MCF 10A (cell line): ENCODE data around the gene MFSD12. TPM values are rescaled to one million over a fixed set of nuclear protein-coding genes. Genes with fewer than 3 reads are reported as not detected.
A peak's percentile ranks its signal among the peaks of the same experiment; 100 is the strongest.

Experiments
- Bru-seq: library from RNA; stranded (reverse); fragments of 400-500 nt; gene quantifications from one replicate; lab custom pipeline; 2021; lab: Mats Ljungman, UMichigan
- BruChase-seq, 2 experiments: library from RNA; stranded (reverse); fragments of 400-500 nt; gene quantifications; one replicate each; lab custom pipeline; 2021; lab: Mats Ljungman, UMichigan
- BruUV-seq: library from RNA; stranded (reverse); fragments of 400-500 nt; replicated peaks from 2 replicates; lab custom pipeline; 2021; lab: Mats Ljungman, UMichigan
- CTCF ChIA-PET: fragments of 300-600 bp; sonication (Branson Sonifier 250); formaldehyde crosslinking; extraction: SDS; loops from one replicate; lab custom pipeline; 2021; ENCODE audit warnings: antibody characterized with exemption, inconsistent platforms; lab: Yijun Ruan, JAX
- POLR2A ChIA-PET: fragments of 300-600, 350-650 bp; sonication (Branson Sonifier 250); formaldehyde crosslinking; extraction: SDS; loops from one replicate; lab custom pipeline; 2020; ENCODE audit warnings: antibody characterized with exemption, inconsistent platforms; lab: Yijun Ruan, JAX
- DNase-seq: peaks from one replicate; pipeline ENCODE4 v3.0.0-alpha.2; 2018; ENCODE audit not compliant: unreplicated experiment
- H3K27ac Mint-ChIP-seq: one replicate; pipeline ENCODE4 v1.8.0; 2022; ENCODE audit warnings: mild to moderate bottlenecking, low read depth, mixed read lengths; ENCODE audit not compliant: unreplicated experiment
- H3K27me3 Mint-ChIP-seq: one replicate; pipeline ENCODE4 v1.8.0; 2022; ENCODE audit warnings: mixed read lengths; ENCODE audit not compliant: insufficient read depth, unreplicated experiment
- H3K36me3 Mint-ChIP-seq: one replicate; pipeline ENCODE4 v1.8.0; 2022; ENCODE audit warnings: mild to moderate bottlenecking, moderate library complexity, mixed read lengths; ENCODE audit not compliant: insufficient read depth, unreplicated experiment
- H3K4me1 Mint-ChIP-seq: one replicate; pipeline ENCODE4 v1.8.0; 2022; ENCODE audit warnings: mixed read lengths; ENCODE audit not compliant: insufficient read depth, unreplicated experiment
- H3K4me3 Mint-ChIP-seq: one replicate; pipeline ENCODE4 v1.8.0; 2022; ENCODE audit warnings: mild to moderate bottlenecking, moderate library complexity, mixed read lengths; ENCODE audit not compliant: unreplicated experiment
- H3K9me3 Mint-ChIP-seq: one replicate; pipeline ENCODE4 v1.8.0; 2022; ENCODE audit warnings: mixed read lengths; ENCODE audit not compliant: unreplicated experiment
- intact Hi-C: fragments of 100-400 bp; cut with micrococcal nuclease; formaldehyde crosslinking; loops from 2 replicates; pipeline ENCODE4 v1.14.1; 2022
- long read RNA-seq: library from polyadenylated mRNA; stranded (forward); transcript quantifications from one replicate; pipeline ENCODE4 v2.0.0, GENCODE V29; 2022
- total RNA-seq: library from RNA; stranded (reverse); gene quantifications from 2 replicates; pipeline ENCODE4 v1.2.3, GENCODE V29; 2022
- TF ChIP-seq, protein P1 (sequence below): fragments of 200-600 bp; IDR thresholded peaks from one replicate; pipeline ENCODE4 v1.8.0; 2022; ENCODE audit warnings: antibody characterized with exemption, mild to moderate bottlenecking; ENCODE audit not compliant: unreplicated experiment

MFSD12 gene
- 77.5 and 79.4 TPM in 2 replicates for total RNA-seq
- percentile 52 among the genes with signal in this experiment for Bru-seq, nascent RNA
- percentile 63 among the genes with signal in this experiment for BruChase-seq, experiment 1, labeled RNA remaining after a 6-hour chase
- BruChase-seq, experiment 2, labeled RNA remaining after a 2-hour chase: percentile 59 among the genes with signal in this experiment
- long read RNA-seq, transcript MFSD12-201 (10 exons, 2,124 nt): major isoform, 81 of 110 reads
- long read RNA-seq, partial matches to known transcripts: 6 of 110 reads
- long read RNA-seq, other reads (novel, unspliced or antisense): 22 of 110 reads

DNA sequence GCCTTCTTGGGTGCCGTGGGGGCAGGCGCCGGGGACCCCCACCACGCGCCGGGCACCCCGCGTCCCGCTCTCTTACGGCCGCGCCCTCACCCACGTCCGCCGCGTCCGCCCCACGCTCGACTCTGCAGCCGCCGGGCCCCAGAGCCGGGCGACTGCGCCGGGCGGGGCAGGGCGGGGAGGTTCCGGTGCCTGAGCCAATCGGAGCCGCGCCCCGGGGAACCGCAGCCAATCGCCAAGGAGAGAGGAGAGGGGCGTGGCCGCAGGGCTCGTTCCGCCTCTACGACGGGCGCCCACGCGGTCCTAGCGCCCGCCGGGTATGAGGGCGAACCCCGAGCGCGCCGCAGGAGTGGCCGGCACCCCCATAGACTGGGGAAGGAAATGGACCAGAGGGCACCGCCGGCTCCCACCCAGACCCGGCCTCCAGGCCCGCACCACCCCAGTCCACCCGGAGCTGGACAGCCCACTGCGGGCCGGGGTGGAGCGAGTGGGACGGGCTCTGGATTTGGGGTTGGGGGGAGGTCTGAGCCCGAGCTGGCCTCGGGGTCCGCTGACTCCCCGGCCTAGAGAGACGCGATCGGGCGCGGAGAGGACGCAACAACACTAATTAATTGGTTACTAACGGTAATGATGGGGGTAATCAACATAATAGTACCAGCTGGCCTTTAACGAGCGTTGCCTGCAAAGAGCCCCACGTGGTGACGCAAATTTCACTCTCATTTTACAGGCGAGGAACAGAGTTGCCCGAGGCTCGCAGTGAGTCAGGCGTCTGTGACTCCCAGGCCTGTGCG lies at the start of gene MFSD12:
TSS of gene MFSD12 (minus strand) at position 126 of the 788 bp plus-strand sequence. CDS start 183 bp downstream, outside the sequence.
- no TSS peak for BruUV-seq
- Mint-ChIP-seq H3K27me3 (no peaks in the 10 kb centered on the region), H3K9me3 (no peaks in the 10 kb centered on the region), H3K4me3 (peak within 1 kb of the TSS; percentile 99), H3K27ac (peak within 1 kb of the TSS; percentile 89), H3K36me3 (peaks cover 14% of the 10 kb centered on the region), H3K4me1 (peaks cover 10% of the 10 kb centered on the region)
- intact Hi-C loops: loop anchor here (1.0 to 10.0 kb wide), 2 partner anchors 15 to 147 kb away; partner anchors contain the start of genes HMG20B, PIP5K1C and TJP3
- CTCF ChIA-PET: interaction anchor here (0.6 to 4.6 kb wide), 6 partner anchors 12 to 143 kb away, joined by 3 to 22 read pairs (median 4); partner anchors contain the start of genes DOHH and TEKTIP1
- peak; percentile 96 for DNase-seq
- TF ChIP-seq, protein P1, sequence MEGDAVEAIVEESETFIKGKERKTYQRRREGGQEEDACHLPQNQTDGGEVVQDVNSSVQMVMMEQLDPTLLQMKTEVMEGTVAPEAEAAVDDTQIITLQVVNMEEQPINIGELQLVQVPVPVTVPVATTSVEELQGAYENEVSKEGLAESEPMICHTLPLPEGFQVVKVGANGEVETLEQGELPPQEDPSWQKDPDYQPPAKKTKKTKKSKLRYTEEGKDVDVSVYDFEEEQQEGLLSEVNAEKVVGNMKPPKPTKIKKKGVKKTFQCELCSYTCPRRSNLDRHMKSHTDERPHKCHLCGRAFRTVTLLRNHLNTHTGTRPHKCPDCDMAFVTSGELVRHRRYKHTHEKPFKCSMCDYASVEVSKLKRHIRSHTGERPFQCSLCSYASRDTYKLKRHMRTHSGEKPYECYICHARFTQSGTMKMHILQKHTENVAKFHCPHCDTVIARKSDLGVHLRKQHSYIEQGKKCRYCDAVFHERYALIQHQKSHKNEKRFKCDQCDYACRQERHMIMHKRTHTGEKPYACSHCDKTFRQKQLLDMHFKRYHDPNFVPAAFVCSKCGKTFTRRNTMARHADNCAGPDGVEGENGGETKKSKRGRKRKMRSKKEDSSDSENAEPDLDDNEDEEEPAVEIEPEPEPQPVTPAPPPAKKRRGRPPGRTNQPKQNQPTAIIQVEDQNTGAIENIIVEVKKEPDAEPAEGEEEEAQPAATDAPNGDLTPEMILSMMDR: no peak
- POLR2A ChIA-PET: interaction anchor here (0.7 to 2.4 kb wide), 13 partner anchors 10 to 204 kb away, joined by 3 to 18 read pairs (median 4); partner anchors contain the start of genes APBA3, CACTIN, HMG20B and MRPL54

DNA sequence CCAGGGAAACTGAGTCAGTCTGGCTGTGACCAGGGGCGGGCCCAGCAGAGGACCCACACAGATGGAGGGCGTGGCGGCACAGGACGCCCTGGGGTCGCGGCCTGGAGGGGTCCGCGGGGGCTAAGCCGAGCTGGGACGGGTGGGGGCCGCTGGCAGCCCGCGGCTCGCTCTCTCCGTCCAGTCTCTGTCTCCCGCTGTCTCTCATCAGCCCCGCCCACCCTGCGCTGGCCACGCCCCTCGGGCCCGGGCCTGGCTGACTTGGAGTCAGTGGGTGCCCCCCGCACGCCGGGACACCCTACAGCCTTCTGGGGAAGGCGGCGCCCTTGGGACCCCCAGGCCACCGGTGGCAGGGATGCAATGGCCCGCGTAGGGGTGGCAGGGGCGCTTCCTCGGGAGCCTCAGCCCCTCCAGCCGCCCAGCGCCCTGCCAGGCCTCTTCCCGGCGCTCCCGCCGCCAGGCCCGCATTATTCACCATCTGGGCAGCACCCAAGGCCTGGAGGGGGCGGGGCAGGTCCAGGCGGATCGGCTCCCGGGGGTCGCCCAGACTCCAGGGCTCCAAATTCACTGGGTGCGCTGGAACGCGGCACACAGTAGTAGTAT lies 49.4 kb upstream of the MFSD12 start, which contains the start of gene TBXA2R:
TSS of gene TBXA2R (minus strand) at position 186 of the 600 bp plus-strand sequence. CDS start 6,241 bp downstream, outside the sequence.
- intact Hi-C loops: no loop called here
- DNase-seq: peak; percentile 37
- H3K36me3 Mint-ChIP-seq: no peaks in the 10 kb centered on the region
- H3K4me1 Mint-ChIP-seq: peaks cover 9% of the 10 kb centered on the region
- TF ChIP-seq, protein P1: no peak
- H3K9me3 Mint-ChIP-seq: no peaks in the 10 kb centered on the region
- ChIA-PET CTCF (no interaction called here), POLR2A (no interaction called here)
- no peak within 1 kb of the TSS for H3K4me3 Mint-ChIP-seq
- no TSS peak for BruUV-seq
- H3K27me3 Mint-ChIP-seq: no peaks in the 10 kb centered on the region
- no peak within 1 kb of the TSS for H3K27ac Mint-ChIP-seq

DNA sequence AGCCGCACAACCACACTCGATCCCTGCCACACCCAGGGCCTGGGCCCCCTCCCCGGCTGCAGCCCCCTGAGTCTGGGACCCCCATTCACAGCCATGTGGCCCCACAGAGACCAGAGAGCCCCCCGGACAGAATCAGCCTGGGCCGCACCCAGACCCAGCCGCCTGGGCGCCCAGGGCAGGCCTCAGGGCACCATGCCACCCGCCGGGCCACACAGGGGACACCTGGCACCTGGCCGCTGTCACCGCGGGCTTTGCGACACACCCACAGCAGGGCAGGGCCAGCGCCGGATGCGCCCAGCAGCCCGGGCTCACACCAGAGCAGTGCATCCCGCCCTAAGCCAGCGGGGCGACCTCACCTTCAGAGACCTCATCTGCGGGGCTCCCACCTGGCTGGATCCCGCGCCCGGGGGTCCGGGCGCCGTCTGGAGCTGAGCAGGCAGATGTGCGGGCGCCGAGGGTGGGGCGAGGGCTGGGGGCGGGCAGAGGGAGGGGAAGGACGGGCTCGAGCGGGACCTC lies 48.8 kb upstream of the MFSD12 start:
- ChIA-PET POLR2A (no interaction called here), CTCF (no interaction called here)
- no peaks in the 10 kb centered on the region for H3K36me3 Mint-ChIP-seq
- H3K27me3 Mint-ChIP-seq: no peaks in the 10 kb centered on the region
- DNase-seq: no peak
- H3K27ac Mint-ChIP-seq: no peak overlapping the region
- no peaks in the 10 kb centered on the region for H3K9me3 Mint-ChIP-seq
- no peak overlapping the region for H3K4me3 Mint-ChIP-seq
- BruUV-seq: no TSS peak
- peaks cover 9% of the 10 kb centered on the region for H3K4me1 Mint-ChIP-seq
- TF ChIP-seq, protein P1: no peak
- intact Hi-C loops: no loop called here
